Sigmoid colon (tissue), 7 donors: ENCODE measurements around the gene NCKAP5. TPM values are rescaled to one million over a fixed set of nuclear protein-coding genes. Genes with fewer than 3 reads are reported as not detected.

Experiments used
- DNase-seq: peaks from one replicate; pipeline ENCODE4 v3.0.0-alpha.2; 2019
- H3K27ac ChIP-seq, 4 donors: fragments of 200-600 bp; sonication (generic); one replicate each; pipeline ENCODE4 v1.5.1; 2016 to 2019; ENCODE audit warnings: mild to moderate bottlenecking in 1 of 4
- H3K27me3 ChIP-seq, 3 donors: fragments of 200-600 bp; sonication (generic); one replicate each; pipeline ENCODE4 v1.5.1; 2019; ENCODE audit warnings: mild to moderate bottlenecking in 1 of 3
- H3K36me3 ChIP-seq, 4 donors: fragments of 200-600 bp; sonication (generic); one replicate each; pipeline ENCODE4 v1.5.1; 2016 to 2019
- H3K4me1 ChIP-seq, 4 donors: fragments of 200-600 bp; sonication (generic); one replicate each; pipeline ENCODE4 v1.5.1; 2017 to 2019
- H3K4me3 ChIP-seq, 4 donors: fragments of 200-600 bp; sonication (generic); one replicate each; pipeline ENCODE4 v1.5.1; 2017 to 2019; ENCODE audit warnings: mild to moderate bottlenecking in 2 of 4, moderate library complexity in 1 of 4
- H3K9me3 ChIP-seq, 4 donors: fragments of 200-600 bp in 3 of 4; sonication (generic) in 3 of 4; one replicate each; pipeline versions ENCODE4 v1.5.1 to v1.6.1; 2013 to 2019
- CTCF ChIP-seq, 4 experiments: fragments of 450-650 bp in 3 of 4; fragments of 200-600 bp in 1 of 4; IDR thresholded peaks; one replicate each; pipeline ENCODE4 v1.5.1; 2016 to 2019; ENCODE audit warnings: antibody characterized with exemption in 4 of 4, mild to moderate bottlenecking in 3 of 4, moderate library complexity in 2 of 4
- EP300 ChIP-seq, 4 donors: sonication (generic); formaldehyde crosslinking; IDR thresholded peaks; one replicate each; pipeline ENCODE4 v1.6.1; 2017; ENCODE audit warnings: antibody characterized with exemption in 4 of 4
- POLR2A ChIP-seq, 2 donors: fragments of 450-650 bp; IDR thresholded peaks; one replicate each; pipeline ENCODE4 v1.6.1; 2016; ENCODE audit warnings: antibody characterized with exemption in 2 of 2, mild to moderate bottlenecking in 2 of 2, moderate library complexity in 2 of 2
- POLR2AphosphoS5 ChIP-seq, 4 donors: sonication (generic); formaldehyde crosslinking; IDR thresholded peaks; one replicate each; pipeline ENCODE4 v1.6.1; 2017; ENCODE audit warnings: antibody characterized with exemption in 4 of 4
- WGBS, 2 donors: extraction: QIAGEN DNeasy Blood & Tissue Kit; methylation state at CpG; one replicate each; pipeline ENCODE4 v1.1.7; 2013; 5-methylcytosine and 5-hydroxymethylcytosine counted together
- intact Hi-C: fragments of 100-400 bp; cut with DNase I; formaldehyde crosslinking; loops from one replicate; pipeline ENCODE4 v1.15.1; 2023
- polyA plus RNA-seq, 3 donors: library from polyadenylated mRNA; stranded (reverse); fragments of 200-250 nt; gene quantifications; one replicate each; pipeline ENCODE4 v1.2.3, GENCODE V29; 2013
- total RNA-seq, 4 donors: library from RNA; depleted of rRNA; stranded (reverse); fragments of >200 nt; gene quantifications; one replicate each; pipeline ENCODE4 v1.1.0, GENCODE V29; 2016
- donor health status: healthy with polysubstance abuse.
- donor health status: Bipolar disorder and iron deficiency.
- donor health status: healthy.

The NCKAP5 gene
- total and polyA plus RNA-seq, 7 donors: under 0.01 to 3.7 (median 0.60) TPM

DNA sequence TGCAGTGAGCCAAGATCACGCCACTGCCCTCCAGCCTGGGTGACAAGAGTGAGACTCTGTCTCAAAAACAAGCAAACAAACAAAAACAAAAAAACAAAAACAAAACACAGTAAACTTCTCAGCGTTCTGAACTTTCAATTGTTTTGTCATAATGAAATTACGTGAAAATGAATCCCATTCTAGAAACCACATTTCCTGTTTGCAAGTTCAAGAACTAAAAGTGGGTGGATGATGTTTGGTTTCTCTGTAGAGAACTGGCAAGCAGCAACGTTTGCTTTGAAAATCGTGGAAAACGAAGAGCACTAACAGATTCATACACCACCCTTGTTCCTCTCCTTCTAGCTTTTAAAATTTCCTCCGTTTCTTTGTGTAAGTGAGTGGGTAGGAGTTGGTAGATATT, 672.2 kb downstream of the NCKAP5 start:
- Histone ChIP-seq H3K9me3 (no peaks in the 10 kb centered on the region), H3K27ac (no peak overlapping the region), H3K4me3 (no peak overlapping the region), H3K27me3 (no peaks in the 10 kb centered on the region), H3K36me3 (no peaks in the 10 kb centered on the region), H3K4me1 (no peaks in the 10 kb centered on the region)
- DNase-seq: no peak
- intact Hi-C loops: no loop called here
- WGBS, 2 donors: 58 to 70% methylated on average over 7 of the region's 7 CpGs
- no peak for TF ChIP-seq POLR2AphosphoS5 (IDR thresholded peaks at IDR 0.05)
- TF ChIP-seq CTCF (IDR thresholded peaks at IDR 0.05): no peak
- TF ChIP-seq EP300 (IDR thresholded peaks at IDR 0.05): no peak
- no peak for TF ChIP-seq POLR2A (IDR thresholded peaks at IDR 0.05)

- TF ChIP-seq POLR2A (IDR thresholded peaks at IDR 0.05) (no peak), CTCF (IDR thresholded peaks at IDR 0.05) (no peak), POLR2AphosphoS5 (IDR thresholded peaks at IDR 0.05) (no peak), EP300 (IDR thresholded peaks at IDR 0.05) (no peak)
- 94% methylated on average over 5 of the region's 5 CpGs for WGBS, 2 donors
- H3K36me3 ChIP-seq: no peaks in the 10 kb centered on the region
- no peaks in the 10 kb centered on the region for H3K27me3 ChIP-seq
- no peak for DNase-seq
- H3K4me1 ChIP-seq: no peaks in the 10 kb centered on the region
- no peak overlapping the region for H3K27ac ChIP-seq
- intact Hi-C loops: no loop called here
- no peak overlapping the region for H3K4me3 ChIP-seq
- no peaks in the 10 kb centered on the region for H3K9me3 ChIP-seq
These were observed 676.8 kb downstream of the NCKAP5 start for GRCh38 chr2:132891498-132891897.

GRCh38 chr2:132886574-132886973, 681.7 kb downstream of the NCKAP5 start:
- DNase-seq: no peak
- intact Hi-C loops: no loop called here
- no peaks in the 10 kb centered on the region for H3K36me3 ChIP-seq
- no peaks in the 10 kb centered on the region for H3K9me3 ChIP-seq
- TF ChIP-seq POLR2A (IDR thresholded peaks at IDR 0.05) (no peak), EP300 (IDR thresholded peaks at IDR 0.05) (no peak), CTCF (IDR thresholded peaks at IDR 0.05) (no peak), POLR2AphosphoS5 (IDR thresholded peaks at IDR 0.05) (no peak)
- no peak overlapping the region for H3K4me3 ChIP-seq
- WGBS, 2 donors: 69 to 97% methylated on average over 2 of the region's 2 CpGs
- no peaks in the 10 kb centered on the region for H3K4me1 ChIP-seq
- no peaks in the 10 kb centered on the region for H3K27me3 ChIP-seq
- H3K27ac ChIP-seq: no peak overlapping the region

DNA sequence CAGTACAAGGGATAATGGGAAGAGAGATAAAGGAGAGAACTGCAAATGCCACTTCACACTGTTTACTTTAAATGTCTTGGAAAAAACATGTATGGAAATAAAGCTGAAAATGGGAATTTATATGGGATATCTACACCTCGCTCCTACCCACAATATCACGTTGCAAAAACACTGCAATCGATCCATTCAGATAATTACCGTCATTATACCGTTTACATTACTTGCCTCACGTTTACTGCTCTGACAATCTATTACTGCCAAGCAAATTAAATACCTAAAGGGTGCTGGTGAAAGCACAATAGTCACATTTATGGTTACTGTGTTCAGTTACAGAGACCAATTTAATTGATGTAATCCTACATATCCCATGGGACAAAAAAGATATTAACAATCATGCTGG, 683.6 kb downstream of the NCKAP5 start:
- no peaks in the 10 kb centered on the region for H3K4me1 ChIP-seq
- no peak overlapping the region for H3K4me3 ChIP-seq
- no peak for DNase-seq
- no peaks in the 10 kb centered on the region for H3K36me3 ChIP-seq
- H3K27me3 ChIP-seq: no peaks in the 10 kb centered on the region
- H3K9me3 ChIP-seq: no peaks in the 10 kb centered on the region
- H3K27ac ChIP-seq: no peak overlapping the region
- TF ChIP-seq CTCF (IDR thresholded peaks at IDR 0.05) (no peak), EP300 (IDR thresholded peaks at IDR 0.05) (no peak)
- intact Hi-C loops: no loop called here
- WGBS, 2 donors: 15 to 55% methylated on average over 6 of the region's 6 CpGs

- Histone ChIP-seq H3K4me3 (no peak overlapping the region), H3K27ac (no peak overlapping the region), H3K9me3 (no peaks in the 10 kb centered on the region), H3K4me1 (no peaks in the 10 kb centered on the region), H3K27me3 (no peaks in the 10 kb centered on the region), H3K36me3 (no peaks in the 10 kb centered on the region)
- intact Hi-C loops: no loop called here
- no peak for DNase-seq
- TF ChIP-seq CTCF (IDR thresholded peaks at IDR 0.05) (no peak), EP300 (IDR thresholded peaks at IDR 0.05) (no peak), POLR2AphosphoS5 (IDR thresholded peaks at IDR 0.05) (no peak), POLR2A (IDR thresholded peaks at IDR 0.05) (no peak)
- 73 to 81% methylated on average over 4 of the region's 4 CpGs for WGBS, 2 donors
These were observed 684.0 kb downstream of the NCKAP5 start for GRCh38 chr2:132884292-132884691.
